ENCODE measurements around the gene FBXO42.

- no peak for TF ChIP-seq POLR2AphosphoS5 (IDR thresholded peaks at IDR 0.05)
- no peak for TF ChIP-seq CTCF (IDR thresholded peaks at IDR 0.05)
- no peak for TF ChIP-seq EP300 (IDR thresholded peaks at IDR 0.05)
- TF ChIP-seq POLR2A (IDR thresholded peaks at IDR 0.05; ENCODE audit: low read depth), result no peak
Measured at GRCh38 chr1:16241221-16241708, 111.0 kb downstream of the FBXO42 start.

Data from esophagus muscularis mucosa (tissue), 4 donors.